MM.1S (cell line): ENCODE data around the gene SYT2.

Source experiments
- CTCF ChIP-seq: fragments of 300-600 bp; sonication (generic); IDR thresholded peaks from 2 replicates; pipeline ENCODE4 v1.5.1; 2016; ENCODE audit warnings: antibody characterized with exemption, low read length, mixed read lengths
- EZH2 ChIP-seq: fragments of 300-600 bp; sonication (generic); optimal IDR thresholded peaks from 2 replicates; pipeline ENCODE3; 2017; ENCODE audit warnings: low read depth, mild to moderate bottlenecking, antibody characterized with exemption, low read length, mixed read lengths

- no peak for TF ChIP-seq CTCF
- no peak for TF ChIP-seq EZH2
These were observed 94.5 kb downstream of the SYT2 start for GRCh38 chr1:202615501-202616354.
